ENCODE results near the gene POLE2.
"Not testable (repeated sequence)": the region's sequence is repeated elsewhere in the genome, so short reads cannot be mapped to it uniquely, and the experiment has no call there.

- TF ChIP-seq ZNF48 (tag by site-specific recombination; IDR thresholded peaks at IDR 0.05); CTCF (tag by site-specific recombination; IDR thresholded peaks at IDR 0.05); ZNF639 (tag by site-specific recombination; IDR thresholded peaks at IDR 0.05); ZNF202 (tag by site-specific recombination; IDR thresholded peaks at IDR 0.05; ENCODE audit: borderline replicate concordance); ZNF391 (tag by site-specific recombination; IDR thresholded peaks at IDR 0.05; ENCODE audit: borderline replicate concordance, low read depth); WT1 (tag by site-specific recombination; IDR thresholded peaks at IDR 0.05); REST (tag by site-specific recombination; IDR thresholded peaks at IDR 0.05); TCF7L2 (IDR thresholded peaks at IDR 0.05; ENCODE audit: borderline replicate concordance, low read depth, low read length); SP3 (tag by site-specific recombination; IDR thresholded peaks at IDR 0.05); ZNF394 (tag by site-specific recombination; IDR thresholded peaks at IDR 0.05; ENCODE audit: borderline replicate concordance); ZNF701 (tag by site-specific recombination; IDR thresholded peaks at IDR 0.05); ZFP69B (tag by site-specific recombination; IDR thresholded peaks at IDR 0.05); ZNF416 (tag by site-specific recombination; IDR thresholded peaks at IDR 0.05); YY1 (tag by site-specific recombination; IDR thresholded peaks at IDR 0.05): not testable (repeated sequence)
Measured at GRCh38 chr14:49721733-49722435, 33.9 kb upstream of the POLE2 start.

All from HEK293 (cell line).